Measurements from ENCODE around the gene C1orf115. TPM values are rescaled to one million over a fixed set of nuclear protein-coding genes. Genes with fewer than 3 reads are reported as not detected.

Gene C1orf115
- total and polyA plus RNA-seq, 2 of the 4 experiments (the other 2 are of a cell fraction), result 0.07 to 0.18 TPM

- WGBS, 2 experiments (ENCODE audit: extremely low coverage in 2 of 2, insufficient read length in 1 of 2), result 63% methylated on average over 1 of the region's 1 CpG; no CpG with 5 or more reads in 1 of the 2 experiments
- TF ChIP-seq MAZ (IDR thresholded peaks at IDR 0.05; ENCODE audit: borderline replicate concordance, low read depth, low read length), result no peak
- no peak for TF ChIP-seq RAD21 (IDR thresholded peaks at IDR 0.05; ENCODE audit: low read length)
- TF ChIP-seq NFE2L2 (IDR thresholded peaks at IDR 0.05; ENCODE audit: low read depth, low read length), result no peak
- no peak for TF ChIP-seq USF2 (IDR thresholded peaks at IDR 0.05; ENCODE audit: low read depth, low read length)
- no peak for TF ChIP-seq RCOR1 (IDR thresholded peaks at IDR 0.05; ENCODE audit: insufficient replicate concordance, low read length)
- TF ChIP-seq POLR2A (IDR thresholded peaks at IDR 0.05; ENCODE audit: low read depth, low read length), result no peak
- dilution Hi-C loops (cut with HindIII; ENCODE audit: low sequenced_read_pairs, unreplicated experiment), result no loop called here
Measured at GRCh38 chr1:220655509-220655908, 34.7 kb upstream of the C1orf115 start.

More at GRCh38 chr1:220655509-220655908, 34.7 kb upstream of the C1orf115 start:
- no peak overlapping the region for H3K4me2 ChIP-seq (ENCODE audit: low read depth, low read length)
- peaks cover 2% of the 10 kb centered on the region for H3K27me3 ChIP-seq (ENCODE audit: control insufficient read depth, insufficient read depth, low read length)
- H3K36me3 ChIP-seq (ENCODE audit: control insufficient read depth, insufficient read depth, low read length), result no peaks in the 10 kb centered on the region
- H3K56ac ChIP-seq (ENCODE audit: extremely low read depth, insufficient read depth, low read length), result no peak overlapping the region
- H2AK5ac ChIP-seq (ENCODE audit: low read depth, low read length), result no peak overlapping the region
- no peaks in the 10 kb centered on the region for H3K4me1 ChIP-seq (ENCODE audit: control insufficient read depth, insufficient read depth, low read length)
- DNase-seq (no peak), ATAC-seq (ENCODE audit: low read depth) (no peak)
- H3K27ac ChIP-seq (ENCODE audit: insufficient read depth, low read length), result no peak overlapping the region
- no peak overlapping the region for H3K14ac ChIP-seq (replicated peaks; ENCODE audit: low read depth, low read length)
- no peak overlapping the region for H4K8ac ChIP-seq (ENCODE audit: low read depth in 2 of 2, low read length in 2 of 2)
- CTCF ChIA-PET, result no interaction called here
- intact Hi-C loops (cut with micrococcal nuclease) (no loop called here), in situ Hi-C loops (cut with MboI; ENCODE audit: low sequenced_read_pairs) (no loop called here)
- no peak overlapping the region for H4K5ac ChIP-seq (ENCODE audit: low read depth, low read length)
- POLR2A ChIA-PET (ENCODE audit: unreplicated experiment), result no interaction called here
- no peaks in the 10 kb centered on the region for H3K79me1 ChIP-seq (ENCODE audit: low read depth in 1 of 2, low read length in 2 of 2)
- no TSS peak for BruUV-seq (replicated peaks)
- H3K9me1 ChIP-seq (ENCODE audit: insufficient read depth, low read length), result no peaks in the 10 kb centered on the region
- H4K91ac ChIP-seq (ENCODE audit: insufficient read depth, low read depth, low read length), result no peak overlapping the region
- H2AFZ ChIP-seq (replicated peaks; ENCODE audit: low read length, poor library complexity), result no peak overlapping the region
- H3K4ac ChIP-seq (ENCODE audit: low read depth, low read length), result no peak overlapping the region
- H2BK15ac ChIP-seq (ENCODE audit: low read depth, low read length), result no peak overlapping the region
- no peak overlapping the region for H3K18ac ChIP-seq (ENCODE audit: low read depth, low read length)
- no peak overlapping the region for H2BK20ac ChIP-seq (ENCODE audit: low read depth, low read length)
- H3K4me3 ChIP-seq (ENCODE audit: insufficient read depth, low read depth, low read length), result no peak overlapping the region
- H2BK5ac ChIP-seq (ENCODE audit: low read depth, low read length, poor library complexity, severe bottlenecking), result no peak overlapping the region
- no peak overlapping the region for H3K23ac ChIP-seq (ENCODE audit: low read depth, low read length)
- H4K20me1 ChIP-seq (ENCODE audit: insufficient read depth, low read length), result no peaks in the 10 kb centered on the region
- no peaks in the 10 kb centered on the region for H3K9me3 ChIP-seq (ENCODE audit: control insufficient read depth, insufficient read depth, low read length)
- no peak overlapping the region for H2BK120ac ChIP-seq (ENCODE audit: low read depth, low read length)
- no peak overlapping the region for H2AK9ac ChIP-seq (replicated peaks; ENCODE audit: low read depth, low read length, poor library complexity)
- H3K9ac ChIP-seq (ENCODE audit: low read depth, low read length), result no peak overlapping the region
